SHP77 (cell line): Measurements from ENCODE around the gene GLA.

Experiments
- DNase-seq, 2 experiments: peaks; one replicate each; lab custom pipeline; 2025; lab: John Stamatoyannopoulos, UW

GLA gene

GRCh38 chrX:101407748-101408531 is at the start of gene GLA, which contains the start of gene HNRNPH2:
GLA (minus strand) TSS chrX:101407925; CDS start chrX:101407903, 22 bp downstream.
HNRNPH2 (plus strand) TSS chrX:101408222; CDS start chrX:101411989, 3,767 bp downstream.
- peak; percentile 91 to 92 for DNase-seq

- DNase-seq, result no peak
Observed at GRCh38 chrX:101452056-101452455, 44.3 kb upstream of the GLA start.

DNA sequence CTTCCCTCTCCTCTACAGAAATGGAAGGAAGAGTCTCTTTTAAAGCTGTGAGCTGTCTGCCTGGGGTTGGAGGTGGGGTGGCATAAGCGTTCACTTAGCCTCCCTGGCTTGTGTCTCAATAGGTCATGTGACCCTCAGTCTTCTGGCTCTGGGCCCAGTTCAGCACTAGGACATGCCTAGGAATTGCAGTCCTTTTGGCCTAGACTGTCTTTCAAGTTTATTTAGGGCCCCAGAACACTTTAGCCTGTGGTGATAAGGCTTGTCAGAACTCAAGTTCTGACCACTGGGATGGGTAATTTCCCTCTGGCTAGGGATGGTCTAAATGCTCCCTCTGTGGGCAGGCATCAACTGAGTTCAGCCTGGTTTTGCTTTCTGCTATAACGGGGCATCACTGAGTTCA is 43.2 kb upstream of the GLA start:
- no peak for DNase-seq

- DNase-seq, result no peak
Observed at GRCh38 chrX:101450085-101450484, 42.4 kb upstream of the GLA start.

GRCh38 chrX:101449279-101449678 is 41.6 kb upstream of the GLA start:
- DNase-seq, result no peak

- no peak for DNase-seq
Observed at GRCh38 chrX:101442085-101442484, 34.4 kb upstream of the GLA start.

DNA sequence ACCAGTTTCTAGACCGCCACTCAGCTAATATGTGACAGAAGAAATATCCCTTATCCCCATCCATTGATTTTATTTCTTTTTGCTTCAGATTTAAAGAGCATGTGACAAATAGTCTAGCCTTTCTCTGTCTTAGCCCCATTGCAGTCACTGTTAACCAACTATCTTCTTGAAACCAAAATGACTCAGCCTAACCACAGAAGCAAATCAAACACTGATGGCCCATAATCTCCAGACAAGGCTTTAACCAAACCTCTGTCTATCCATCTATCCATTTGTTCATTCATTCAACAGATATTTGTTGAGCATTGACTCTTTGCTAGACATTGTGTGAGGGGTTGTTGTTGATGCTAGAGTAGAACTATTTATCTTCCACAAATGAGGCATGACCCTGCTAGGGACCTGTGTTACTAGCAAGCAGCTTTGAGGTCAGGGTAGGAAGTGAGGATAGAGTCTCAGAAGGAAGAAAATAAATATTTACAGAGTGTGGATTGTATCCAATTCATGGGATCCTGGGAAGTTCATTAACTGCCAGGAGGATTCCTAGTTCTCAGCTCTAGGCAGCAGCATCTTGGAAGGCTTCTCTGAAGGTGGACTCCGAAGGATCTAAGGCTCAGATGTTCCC is 22.8 kb upstream of the GLA start:
- no peak for DNase-seq

GRCh38 chrX:101429934-101430333 is 22.2 kb upstream of the GLA start:
- DNase-seq, result no peak

- DNase-seq, result no peak
Observed at GRCh38 chrX:101427954-101428353, 20.2 kb upstream of the GLA start.

DNA sequence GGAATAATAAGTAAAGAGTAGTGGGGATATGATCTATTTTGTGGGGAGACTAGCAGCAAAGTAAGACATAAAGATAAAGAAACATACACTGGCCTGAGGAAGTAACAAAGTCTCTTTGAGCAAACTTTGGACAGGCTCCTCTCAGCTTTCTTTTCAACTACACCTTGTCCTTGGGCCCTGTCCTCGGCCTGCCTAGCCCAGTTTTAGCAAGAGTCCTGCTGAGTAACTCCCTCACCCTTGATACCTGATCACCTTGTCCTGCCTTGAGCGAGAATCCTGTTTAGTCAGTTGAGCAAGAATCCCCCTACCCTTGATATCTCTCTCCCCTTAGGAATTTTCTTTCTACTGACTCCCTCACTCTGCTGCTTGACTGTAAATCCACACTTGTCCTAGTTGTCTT is 11.8 kb upstream of the GLA start:
- DNase-seq, result no peak

GRCh38 chrX:101417981-101418841 is 10.5 kb upstream of the GLA start:
- DNase-seq, result peak; percentile 7 to 26

GRCh38 chrX:101417190-101417589 is 9.5 kb upstream of the GLA start:
- no peak for DNase-seq

GRCh38 chrX:101416691-101417090 is 9.0 kb upstream of the GLA start:
- DNase-seq, result no peak

DNA sequence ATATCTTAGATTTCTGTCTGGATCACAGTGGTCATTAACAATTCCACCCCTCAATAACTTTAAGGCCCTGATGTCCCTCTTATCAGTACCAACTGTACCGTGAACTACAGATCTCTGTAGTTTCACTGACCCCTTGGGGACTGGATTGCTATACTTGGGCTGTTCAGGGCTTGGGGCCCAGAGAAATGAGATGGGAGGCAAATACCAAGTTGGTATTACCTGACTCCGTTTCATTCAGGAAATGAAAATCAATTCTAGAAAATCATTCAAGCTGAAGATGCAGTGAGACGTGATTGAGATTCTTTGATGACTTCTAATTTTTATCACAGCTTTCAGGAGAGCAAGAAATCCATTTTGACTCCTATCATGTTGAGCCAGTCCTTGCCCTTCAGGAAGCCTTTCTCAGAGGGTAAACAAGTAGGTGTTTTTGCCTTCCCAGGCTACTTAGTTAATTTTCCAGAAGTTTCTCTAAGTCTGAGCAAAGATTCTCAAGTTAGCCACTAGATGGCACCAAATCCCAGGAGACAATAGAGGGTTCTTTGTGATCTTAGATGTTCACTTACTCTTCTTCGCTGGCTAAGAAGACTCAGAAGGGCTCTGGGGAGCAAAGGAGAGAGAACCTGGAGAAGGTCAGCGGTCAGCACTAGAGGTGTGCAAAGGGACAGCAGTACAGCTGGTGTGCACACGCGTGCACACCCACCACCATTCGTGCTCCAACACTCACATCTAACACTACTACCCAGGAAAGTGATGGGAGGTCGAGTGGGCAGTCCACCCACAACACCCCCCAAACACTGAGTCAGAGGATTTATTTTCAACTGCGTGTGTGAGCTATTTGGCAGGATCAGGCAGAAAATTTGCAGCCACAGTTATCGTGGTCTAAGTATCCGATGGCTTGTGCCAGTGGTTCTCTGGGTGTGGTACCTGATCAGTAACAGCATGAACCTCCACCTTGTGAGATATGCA is 7.7 kb upstream of the GLA start:
- peak in 1 of 2 experiments; percentile 29 for DNase-seq

- DNase-seq, result no peak
Observed at GRCh38 chrX:101411984-101412383, 4.3 kb upstream of the GLA start.

- no peak for DNase-seq
Observed at GRCh38 chrX:101410461-101410860, 2.7 kb upstream of the GLA start.

DNA sequence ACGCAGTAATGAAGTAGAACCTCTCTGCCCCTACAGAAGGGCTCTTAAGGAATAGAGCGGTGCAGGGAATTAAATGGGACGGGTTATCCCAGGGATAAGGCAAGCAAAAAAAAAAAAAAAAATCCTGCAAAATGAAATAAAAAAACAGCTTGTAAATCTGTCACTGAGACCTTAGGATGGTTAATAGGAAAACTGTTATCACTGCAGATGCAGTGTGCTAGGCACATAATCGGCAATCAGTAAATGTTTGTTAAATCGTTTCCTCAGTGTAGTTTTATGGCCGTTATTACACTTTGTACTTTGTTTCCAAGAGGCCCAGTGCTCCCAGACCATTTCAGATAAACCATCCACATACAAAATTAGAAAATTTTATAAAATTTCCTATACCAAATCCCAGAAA is 1.3 kb upstream of the GLA start:
- DNase-seq, result no peak

DNA sequence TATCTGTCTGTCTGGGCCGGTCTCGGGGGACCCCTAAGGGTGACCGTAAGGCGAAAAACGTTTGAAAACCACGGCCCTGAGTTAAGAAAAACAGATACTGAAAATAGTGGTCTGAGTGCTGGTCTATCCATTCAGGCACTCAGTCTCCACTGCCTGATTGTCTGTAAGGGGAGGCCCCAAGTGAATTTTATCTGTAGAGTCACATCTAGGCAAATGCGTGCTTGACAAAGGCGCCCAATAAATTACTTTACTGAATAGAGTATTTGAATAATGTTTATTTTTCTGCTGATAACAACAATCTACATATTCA is 762 bp upstream of the GLA start:
- DNase-seq, result no peak

DNA sequence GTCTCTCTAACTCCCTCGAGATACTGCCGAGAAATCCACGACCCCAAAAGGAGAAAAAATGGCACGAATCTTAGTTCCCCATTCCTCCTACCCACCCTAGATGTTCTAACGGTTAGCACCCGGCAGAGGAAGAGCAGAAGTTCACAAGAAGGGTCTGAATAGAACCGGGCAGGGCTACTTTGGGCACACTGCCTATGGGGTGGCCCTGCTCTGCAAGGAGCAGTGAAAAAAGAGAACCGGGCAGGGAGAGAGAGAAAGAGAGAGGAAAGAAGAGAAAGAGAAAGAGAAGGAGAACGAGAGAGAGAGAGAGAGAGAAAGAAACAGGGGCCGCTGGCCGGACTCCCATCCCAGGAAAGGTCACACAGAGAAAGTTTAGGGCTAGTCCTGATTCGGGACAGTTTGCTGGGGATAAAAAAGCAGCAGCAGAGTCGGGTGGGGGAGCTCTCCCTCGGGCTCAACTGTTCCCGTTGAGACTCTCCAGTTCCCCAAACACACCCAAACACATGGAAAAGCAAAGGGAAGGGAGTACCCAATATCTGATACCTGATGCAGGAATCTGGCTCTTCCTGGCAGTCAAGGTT is 468 bp downstream of the GLA start:
- peak in 1 of 2 experiments; percentile 0 for DNase-seq

DNA sequence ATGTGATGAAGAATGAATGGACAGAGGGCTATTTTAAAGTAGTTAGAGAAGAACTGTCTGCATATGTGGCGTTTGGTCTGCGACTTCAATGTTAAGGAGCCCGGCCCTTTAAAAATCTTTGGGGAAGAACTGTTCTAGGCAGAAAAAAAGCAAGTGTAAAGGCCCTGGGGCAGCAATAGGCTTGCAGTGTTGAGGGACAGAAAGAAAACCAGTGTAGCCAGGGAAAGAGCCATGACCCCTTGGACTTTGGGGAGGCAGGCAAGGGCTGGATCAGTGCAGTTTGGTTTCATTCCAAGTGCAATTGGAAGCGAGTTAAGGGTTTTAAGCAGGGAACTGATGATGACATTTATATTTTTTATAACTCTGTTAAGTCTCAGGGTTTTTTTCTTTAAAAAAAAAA is 7.9 kb downstream of the GLA start:
- DNase-seq, result no peak

DNA sequence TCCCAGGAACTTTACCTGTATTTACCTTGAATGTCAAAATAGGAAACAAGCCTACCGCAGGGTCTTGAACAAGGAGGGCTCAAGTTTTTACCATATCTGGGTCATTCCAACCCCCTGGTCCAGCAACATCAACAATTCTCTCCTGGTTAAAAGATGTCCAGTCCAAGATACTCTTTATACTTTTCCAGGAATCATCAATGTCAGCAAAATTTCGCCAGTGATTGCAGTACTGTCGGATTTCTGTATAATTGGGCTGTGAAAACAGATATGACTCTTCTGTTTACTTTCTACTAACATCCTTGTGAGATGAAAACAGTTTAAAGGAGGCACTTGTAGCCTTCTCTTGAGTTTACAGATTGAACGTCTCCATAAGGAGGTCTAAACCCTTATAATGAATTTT is 9.0 kb downstream of the GLA start:
- DNase-seq, result no peak
